DND-41 (cell line): ENCODE data around the gene KLC1.

Experiments used
- ATAC-seq: fragments of 200-7000 bp; cut with Tn5 transposase; 3 replicates; pipeline ENCODE4 v1.9.1; 2021; ENCODE audit warnings: low read depth; ENCODE audit not compliant: insufficient read depth
- DNase-seq: peaks from one replicate; pipeline ENCODE4 v3.0.0-alpha.2; 2020
- H2AFZ ChIP-seq: 2 replicates; pipeline ENCODE4 v1.6.0; 2012; ENCODE audit warnings: low read depth, low read length
- H3K27ac ChIP-seq: 2 replicates; pipeline ENCODE4 v1.5.1; 2012; ENCODE audit warnings: low read length, inconsistent platforms
- H3K27me3 ChIP-seq: fragments of 200-600 bp; sonication (generic); 2 replicates; pipeline ENCODE4 v1.6.0; 2012; ENCODE audit warnings: low read length, mild to moderate bottlenecking, inconsistent platforms; ENCODE audit not compliant: insufficient read depth, poor library complexity
- H3K36me3 ChIP-seq: 2 replicates; pipeline ENCODE4 v1.5.1; 2012; ENCODE audit warnings: low read length, inconsistent platforms; ENCODE audit not compliant: insufficient read depth
- H3K4me1 ChIP-seq: 2 replicates; pipeline ENCODE4 v1.5.1; 2012; ENCODE audit warnings: mild to moderate bottlenecking, low read length; ENCODE audit not compliant: insufficient read depth
- H3K4me2 ChIP-seq: 2 replicates; pipeline ENCODE4 v1.6.0; 2012; ENCODE audit warnings: mild to moderate bottlenecking, moderate library complexity, low read length, inconsistent platforms; ENCODE audit not compliant: insufficient read depth
- H3K4me3 ChIP-seq, 2 experiments: fragments of 200-600 bp in 1 of 2; shearing (Covaris generic) in 1 of 2; 2 replicates each; pipeline ENCODE4 v1.5.1; 2012 to 2016; ENCODE audit warnings: inconsistent platforms in 2 of 2, low read length in 2 of 2, mild to moderate bottlenecking in 2 of 2, low read depth in 1 of 2, moderate library complexity in 1 of 2
- H3K79me2 ChIP-seq: 2 replicates; pipeline ENCODE4 v1.6.0; 2012; ENCODE audit warnings: low read length, inconsistent platforms; ENCODE audit not compliant: insufficient read depth
- H3K9ac ChIP-seq: 2 replicates; pipeline ENCODE4 v1.6.0; 2012; ENCODE audit warnings: low read depth, mild to moderate bottlenecking, inconsistent platforms, low read length, moderate library complexity
- H3K9me3 ChIP-seq: 2 replicates; pipeline ENCODE4 v1.5.1; 2012; ENCODE audit warnings: low read length, moderate library complexity, mild to moderate bottlenecking, inconsistent platforms; ENCODE audit not compliant: insufficient read depth, severe bottlenecking
- H4K20me1 ChIP-seq: 2 replicates; pipeline ENCODE4 v1.6.0; 2012; ENCODE audit warnings: low read length; ENCODE audit not compliant: insufficient read depth
- EZH2 ChIP-seq: IDR thresholded peaks from 3 replicates; pipeline ENCODE4 v1.6.1; 2012; ENCODE audit warnings: borderline replicate concordance, low read depth, mild to moderate bottlenecking, moderate library complexity, low read length, inconsistent platforms; ENCODE audit not compliant: severe bottlenecking
- TF ChIP-seq, protein P1 (sequence below): IDR thresholded peaks from 2 replicates; pipeline ENCODE4 v1.5.1; 2012; ENCODE audit warnings: borderline replicate concordance, low read length, moderate library complexity, mild to moderate bottlenecking; ENCODE audit not compliant: poor library complexity, severe bottlenecking; ENCODE audit errors: extremely low read depth

Gene KLC1

GRCh38 chr14:103716091-103716801 is 87.2 kb downstream of the KLC1 start:
- Histone ChIP-seq H2AFZ (peak overlapping the region; percentile 82), H3K9me3 (no peaks in the 10 kb centered on the region), H3K36me3 (peaks cover 39% of the 10 kb centered on the region), H3K4me2 (peak overlapping the region; percentile 97), H3K79me2 (peaks cover 90% of the 10 kb centered on the region), H3K4me3 (peak overlapping the region; percentile 67 to 84; a peak in 3 of 4 replicates), H3K27ac (peak overlapping the region; percentile 48; the same call in 1 of the 2 replicates), H3K4me1 (peaks cover 54% of the 10 kb centered on the region), H3K9ac (peak overlapping the region; percentile 76), H4K20me1 (peaks cover 67% of the 10 kb centered on the region), H3K27me3 (no peaks in the 10 kb centered on the region)
- DNase-seq (peak; percentile 34), ATAC-seq (no peak)
- TF ChIP-seq EZH2 = no peak
- TF ChIP-seq, protein P1, sequence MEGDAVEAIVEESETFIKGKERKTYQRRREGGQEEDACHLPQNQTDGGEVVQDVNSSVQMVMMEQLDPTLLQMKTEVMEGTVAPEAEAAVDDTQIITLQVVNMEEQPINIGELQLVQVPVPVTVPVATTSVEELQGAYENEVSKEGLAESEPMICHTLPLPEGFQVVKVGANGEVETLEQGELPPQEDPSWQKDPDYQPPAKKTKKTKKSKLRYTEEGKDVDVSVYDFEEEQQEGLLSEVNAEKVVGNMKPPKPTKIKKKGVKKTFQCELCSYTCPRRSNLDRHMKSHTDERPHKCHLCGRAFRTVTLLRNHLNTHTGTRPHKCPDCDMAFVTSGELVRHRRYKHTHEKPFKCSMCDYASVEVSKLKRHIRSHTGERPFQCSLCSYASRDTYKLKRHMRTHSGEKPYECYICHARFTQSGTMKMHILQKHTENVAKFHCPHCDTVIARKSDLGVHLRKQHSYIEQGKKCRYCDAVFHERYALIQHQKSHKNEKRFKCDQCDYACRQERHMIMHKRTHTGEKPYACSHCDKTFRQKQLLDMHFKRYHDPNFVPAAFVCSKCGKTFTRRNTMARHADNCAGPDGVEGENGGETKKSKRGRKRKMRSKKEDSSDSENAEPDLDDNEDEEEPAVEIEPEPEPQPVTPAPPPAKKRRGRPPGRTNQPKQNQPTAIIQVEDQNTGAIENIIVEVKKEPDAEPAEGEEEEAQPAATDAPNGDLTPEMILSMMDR = no peak

- peaks cover 90% of the 10 kb centered on the region for H3K79me2 ChIP-seq
- no peaks in the 10 kb centered on the region for H3K9me3 ChIP-seq
- H3K36me3 ChIP-seq = peaks cover 35% of the 10 kb centered on the region
- peak overlapping the region; percentile 76 for H3K9ac ChIP-seq
- peak overlapping the region; percentile 67 to 84; a peak in 3 of 4 replicates for H3K4me3 ChIP-seq
- ATAC-seq = no peak
- peak overlapping the region; percentile 97 for H3K4me2 ChIP-seq
- H3K27me3 ChIP-seq = no peaks in the 10 kb centered on the region
- H3K27ac ChIP-seq = peak overlapping the region; percentile 48; the same call in 1 of the 2 replicates
- no peak overlapping the region for H2AFZ ChIP-seq
- peaks cover 47% of the 10 kb centered on the region for H3K4me1 ChIP-seq
- TF ChIP-seq, protein P1 = no peak
- DNase-seq = no peak
- H4K20me1 ChIP-seq = peaks cover 64% of the 10 kb centered on the region
These were observed 87.9 kb downstream of the KLC1 start for GRCh38 chr14:103716899-103717411.

- ATAC-seq (no peak), DNase-seq (no peak)
- no peak for TF ChIP-seq EZH2
- TF ChIP-seq, protein P1 = no peak
- no peak overlapping the region for H3K4me3 ChIP-seq
- H3K27me3 ChIP-seq = no peaks in the 10 kb centered on the region
- peaks cover 19% of the 10 kb centered on the region for H3K36me3 ChIP-seq
- no peak overlapping the region for H3K4me2 ChIP-seq
- H3K4me1 ChIP-seq = peaks cover 30% of the 10 kb centered on the region
- no peak overlapping the region for H3K9ac ChIP-seq
- peaks cover 57% of the 10 kb centered on the region for H4K20me1 ChIP-seq
- peaks cover 85% of the 10 kb centered on the region for H3K79me2 ChIP-seq
- no peak overlapping the region for H2AFZ ChIP-seq
- no peak overlapping the region for H3K27ac ChIP-seq
- H3K9me3 ChIP-seq = no peaks in the 10 kb centered on the region
These were observed 89.6 kb downstream of the KLC1 start for GRCh38 chr14:103718572-103718971.
